ENCODE measurements around the gene PLEKHD1.

PLEKHD1 gene

DNA sequence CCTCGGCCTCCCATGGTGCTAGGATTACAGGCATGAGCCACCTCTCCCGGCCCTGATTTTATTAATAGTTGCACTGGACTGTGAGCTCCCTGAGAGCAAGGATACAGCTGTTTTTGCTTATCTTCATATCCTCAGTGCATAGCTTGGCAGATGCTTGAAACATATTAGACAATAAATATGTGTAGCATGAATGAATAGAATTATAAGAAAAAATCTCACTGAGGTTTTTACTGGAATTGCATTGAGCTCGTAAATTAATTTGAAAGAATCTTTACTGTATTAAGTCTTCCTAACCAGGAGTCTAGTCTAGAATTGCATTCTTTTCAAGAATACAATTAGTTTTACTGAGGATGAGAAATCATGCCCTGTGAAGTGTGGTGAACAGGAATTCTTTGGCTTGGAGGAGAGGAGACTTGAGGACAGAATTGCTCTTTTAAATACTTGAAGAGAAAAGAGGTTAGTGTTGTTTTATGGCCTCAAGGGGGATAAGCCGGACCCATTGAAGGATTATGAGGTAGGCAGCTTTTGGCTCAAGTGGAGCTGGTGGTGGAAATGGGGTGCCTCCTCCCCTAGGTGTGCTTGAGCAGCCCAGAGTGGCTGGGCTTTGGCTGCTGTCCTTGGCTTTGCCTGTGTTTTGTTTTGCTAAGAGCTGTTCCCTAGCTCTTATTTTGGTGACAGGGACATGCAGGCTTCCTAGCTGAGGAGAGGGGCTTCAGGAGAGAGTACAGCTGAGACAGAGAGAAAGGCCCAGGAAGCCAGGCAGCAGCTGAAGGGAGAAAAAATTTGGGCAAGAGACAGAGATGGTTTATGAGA is 34.0 kb downstream of the PLEKHD1 start:
- peak; percentile 53 to 67 for DNase-seq (ENCODE audit: low read depth in 2 of 2)

DNA sequence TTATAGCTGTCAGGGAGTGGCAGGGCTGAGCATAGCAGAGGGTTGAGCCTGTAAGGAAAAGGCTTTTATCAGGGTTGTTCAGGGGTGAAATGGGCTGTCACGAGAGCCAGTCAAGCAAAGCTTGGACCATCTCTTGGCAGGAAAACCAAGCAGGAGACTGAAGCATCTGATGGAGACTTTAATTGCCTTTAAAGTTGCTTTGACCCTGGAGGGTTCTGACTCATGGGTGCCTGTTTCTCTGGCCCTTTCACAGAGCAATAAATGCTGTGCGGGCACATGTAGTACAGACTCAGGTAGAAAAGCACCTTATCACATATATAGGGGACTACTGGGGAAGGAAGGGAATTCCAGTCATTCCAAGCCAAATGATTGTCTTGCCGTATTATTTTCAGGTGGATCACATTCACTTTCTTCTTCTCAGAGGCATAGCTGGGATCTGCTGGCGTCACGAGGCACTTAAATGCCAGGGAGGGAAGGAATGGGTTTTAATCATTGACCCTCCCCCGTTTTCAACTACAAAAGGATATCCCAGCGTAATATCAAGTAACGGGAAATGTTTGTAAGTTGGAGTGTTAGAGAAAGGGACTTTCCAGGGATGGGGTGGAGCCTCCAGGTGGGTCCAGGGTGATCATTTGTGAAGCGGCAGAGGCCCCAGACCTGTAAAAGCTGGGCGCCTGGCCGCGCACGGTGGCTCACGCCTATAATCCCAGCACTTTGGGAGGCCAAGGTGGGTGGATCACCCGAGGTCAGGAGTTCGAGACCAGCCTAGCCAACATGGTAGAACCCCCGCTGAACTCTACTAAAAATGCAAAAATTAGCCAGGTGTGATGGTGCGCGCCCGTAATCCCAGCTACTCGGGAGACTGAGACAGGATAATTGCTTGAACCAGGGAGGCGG is 34.9 kb downstream of the PLEKHD1 start:
- DNase-seq (ENCODE audit: low read depth in 2 of 2) = no peak

DNA sequence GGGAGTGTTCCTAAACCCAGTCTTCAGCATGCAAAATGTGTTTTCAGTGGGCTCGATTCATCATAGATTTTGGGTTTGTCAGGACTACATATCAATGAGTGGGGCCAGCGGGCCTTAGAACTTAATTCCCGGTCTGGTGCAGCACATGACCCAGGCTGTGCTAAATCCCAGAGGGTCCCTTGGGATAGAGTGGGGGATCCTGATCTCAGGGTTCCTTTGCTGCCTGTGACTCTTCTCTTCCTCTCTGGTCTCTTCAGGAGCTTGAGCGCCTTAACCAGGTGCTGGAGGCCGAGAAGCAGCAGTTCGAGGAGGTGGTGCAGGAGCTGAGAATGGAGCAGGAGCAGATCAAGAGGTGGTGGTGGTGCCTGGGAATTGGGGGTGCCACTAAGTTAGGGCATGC is 37.5 kb downstream of the PLEKHD1 start:
- no peak for DNase-seq (ENCODE audit: low read depth in 2 of 2)

DNA sequence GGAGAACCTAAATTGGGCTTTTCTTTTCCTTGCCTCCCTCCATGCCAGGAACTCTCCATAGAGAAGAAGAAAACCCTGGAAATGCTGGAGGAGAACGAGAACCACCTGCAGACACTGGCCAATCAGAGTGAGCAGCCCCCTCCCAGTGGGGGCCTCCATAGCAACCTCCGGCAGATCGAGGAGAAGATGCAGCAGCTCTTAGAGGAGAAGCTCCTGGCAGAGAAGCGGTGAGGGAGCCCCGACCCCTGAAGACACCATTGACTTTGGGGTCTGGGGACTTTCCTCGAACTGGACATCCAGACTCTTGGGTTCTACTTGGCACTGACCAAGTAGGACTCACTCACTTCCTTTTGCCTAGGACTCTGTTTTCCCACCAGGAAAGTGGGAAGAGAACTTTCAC is 41.4 kb downstream of the PLEKHD1 start:
- DNase-seq (ENCODE audit: low read depth in 2 of 2) = no peak

DNA sequence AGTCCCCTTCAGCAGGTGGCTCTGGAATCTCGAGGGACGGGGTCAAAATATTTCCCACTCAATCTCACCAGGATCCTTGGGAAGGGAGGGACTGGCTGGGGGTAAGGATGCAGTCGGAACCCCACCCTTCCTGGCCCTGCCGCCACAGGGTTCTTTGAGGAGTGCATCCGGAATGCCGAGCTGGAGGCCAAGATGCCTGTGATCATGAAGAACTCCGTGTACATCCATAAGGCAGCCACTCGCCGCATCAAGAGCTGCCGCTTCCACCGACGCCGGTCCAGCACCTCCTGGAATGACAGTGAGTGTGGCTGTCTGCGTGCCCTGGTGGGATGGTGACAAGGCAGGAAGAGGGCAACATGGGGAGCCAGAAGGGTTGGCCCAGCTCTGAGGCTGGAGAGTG is 43.1 kb downstream of the PLEKHD1 start:
- no peak for DNase-seq (ENCODE audit: low read depth in 2 of 2)

DNA sequence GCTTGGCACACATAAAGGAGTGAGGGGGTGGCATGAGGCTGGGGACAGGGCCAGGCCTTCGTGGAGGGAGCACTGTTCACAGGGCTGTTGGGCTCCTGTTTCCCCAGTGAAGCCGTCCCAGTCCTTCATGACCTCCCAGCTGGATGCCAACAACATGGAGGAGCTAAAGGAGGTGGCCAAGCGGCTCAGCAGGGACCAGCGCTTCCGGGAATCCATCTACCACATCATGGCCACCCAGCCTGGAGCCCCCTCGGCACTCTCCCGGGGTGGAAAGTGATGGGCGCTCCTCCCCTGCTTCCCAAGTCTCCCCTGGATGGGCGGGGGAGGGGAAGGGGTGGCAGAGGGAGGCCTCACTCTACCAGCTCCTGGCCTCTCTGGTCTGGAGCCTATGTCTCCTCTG is 43.6 kb downstream of the PLEKHD1 start:
- no peak for DNase-seq (ENCODE audit: low read depth in 2 of 2)

DNA sequence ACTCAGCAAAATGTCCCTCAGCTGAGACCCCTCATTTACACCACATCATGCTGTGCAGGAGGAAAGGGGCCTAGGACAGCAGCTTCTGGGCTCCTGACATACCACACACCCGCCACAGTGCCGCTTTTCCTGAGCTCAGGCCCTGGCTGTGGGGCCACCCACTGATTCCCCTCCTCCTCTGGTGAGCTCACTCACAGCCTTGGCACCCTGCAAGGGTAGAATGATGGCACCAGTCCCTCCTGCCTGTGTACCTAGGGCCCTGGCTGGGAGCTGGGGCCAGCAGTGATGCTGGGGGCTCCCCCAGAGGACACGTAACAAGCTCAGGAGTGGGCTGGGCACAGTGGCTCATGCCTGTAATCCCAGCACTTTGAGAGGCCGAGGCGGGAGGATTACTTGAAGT is 44.4 kb downstream of the PLEKHD1 start:
- DNase-seq (ENCODE audit: low read depth in 2 of 2) = no peak

DNA sequence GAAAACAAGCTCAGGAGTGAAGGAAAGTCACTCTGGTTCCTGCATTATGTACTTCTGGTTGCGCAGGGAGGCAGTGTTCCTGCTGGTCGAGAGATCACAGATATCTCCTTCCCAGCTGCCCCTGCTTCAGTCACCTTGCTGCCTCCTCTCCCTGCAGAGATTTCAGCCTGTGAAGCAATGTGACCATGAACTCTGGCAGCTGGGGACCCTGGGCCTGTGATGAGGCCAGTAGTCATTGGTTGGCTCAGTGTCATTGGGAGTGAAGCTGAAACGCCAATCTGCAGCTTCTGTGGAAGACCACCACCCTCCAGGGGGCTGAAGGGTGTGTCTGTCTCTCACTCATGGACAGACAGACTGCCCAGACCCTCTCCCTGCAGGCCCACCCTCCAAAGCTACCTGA is 45.0 kb downstream of the PLEKHD1 start:
- DNase-seq (ENCODE audit: low read depth in 2 of 2) = no peak

DNA sequence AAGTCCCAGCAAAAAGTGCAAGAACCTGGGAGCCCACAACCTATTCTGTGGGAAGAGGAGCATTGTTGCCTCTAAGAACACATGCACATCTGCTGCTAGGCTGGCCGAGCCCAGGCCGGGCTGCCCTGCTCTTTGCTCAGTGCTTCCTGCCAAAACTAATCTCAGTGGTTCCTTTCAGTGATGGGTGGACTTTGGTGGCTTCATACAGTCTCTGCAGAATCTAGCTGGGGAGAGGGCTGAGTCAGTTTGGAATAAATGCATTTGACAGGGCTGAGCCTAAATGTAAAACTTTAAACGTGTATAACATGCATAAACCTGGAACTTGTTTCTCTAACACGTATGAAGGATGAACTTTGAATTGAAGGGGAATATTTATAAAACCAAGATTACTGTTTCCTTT is 45.6 kb downstream of the PLEKHD1 start:
- DNase-seq (ENCODE audit: low read depth in 2 of 2) = no peak

DNA sequence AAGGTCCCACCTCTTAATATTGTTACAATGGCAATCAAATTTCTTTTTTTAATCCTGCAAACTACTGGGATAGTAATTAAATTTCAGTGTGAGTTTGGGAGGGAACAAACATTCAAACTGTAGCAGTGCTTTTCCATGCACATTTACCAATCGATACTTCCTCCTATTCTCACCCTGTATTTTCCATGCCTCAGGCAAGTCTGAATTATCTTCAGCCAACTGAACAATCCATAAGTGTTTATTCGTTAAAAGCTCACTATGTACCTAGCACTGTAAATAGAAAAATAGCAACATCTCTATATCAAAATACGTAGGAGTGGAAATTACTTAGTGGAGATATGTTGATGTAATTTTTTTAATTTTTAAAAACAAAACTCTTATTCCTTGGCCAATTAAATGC is 46.6 kb downstream of the PLEKHD1 start:
- DNase-seq (ENCODE audit: low read depth in 2 of 2) = no peak

DNA sequence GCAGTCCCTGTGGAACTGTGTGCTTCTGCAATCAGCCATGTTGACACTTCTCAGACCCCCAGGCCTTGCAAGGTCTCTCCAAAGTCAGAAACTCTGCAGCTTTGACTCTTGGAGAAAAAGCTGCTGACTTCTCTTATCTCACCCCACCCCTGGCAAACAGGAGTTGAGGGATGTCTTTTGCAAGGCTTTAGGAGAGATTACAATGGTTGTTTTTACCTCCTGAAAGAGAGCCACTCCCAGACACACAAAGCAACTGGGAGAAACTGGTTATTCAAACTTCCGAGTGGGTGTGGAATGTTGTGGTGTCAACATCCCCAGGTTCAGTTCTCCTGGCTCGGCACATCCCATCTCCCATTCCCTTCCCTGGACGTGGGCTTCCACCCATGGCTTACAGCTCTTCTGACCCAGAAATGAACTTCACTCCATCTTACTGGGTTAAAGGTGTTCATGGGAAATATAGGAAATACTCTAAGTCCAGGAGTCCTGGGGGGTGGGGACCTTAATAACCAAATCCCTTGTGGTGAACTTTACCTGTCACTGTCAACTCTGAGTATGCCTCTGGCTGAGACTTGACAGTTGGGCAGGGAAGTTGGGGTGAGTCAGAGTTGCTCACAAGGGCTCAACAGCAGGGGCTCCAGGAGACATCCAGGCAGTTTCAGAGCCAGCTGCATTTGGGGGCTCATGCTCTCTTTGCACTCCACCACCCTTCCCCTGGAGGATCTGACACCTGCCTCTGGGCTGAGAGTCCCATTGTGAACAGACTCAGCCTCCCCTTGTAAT is 48.2 kb downstream of the PLEKHD1 start:
- no peak for DNase-seq (ENCODE audit: low read depth in 2 of 2)

DNA sequence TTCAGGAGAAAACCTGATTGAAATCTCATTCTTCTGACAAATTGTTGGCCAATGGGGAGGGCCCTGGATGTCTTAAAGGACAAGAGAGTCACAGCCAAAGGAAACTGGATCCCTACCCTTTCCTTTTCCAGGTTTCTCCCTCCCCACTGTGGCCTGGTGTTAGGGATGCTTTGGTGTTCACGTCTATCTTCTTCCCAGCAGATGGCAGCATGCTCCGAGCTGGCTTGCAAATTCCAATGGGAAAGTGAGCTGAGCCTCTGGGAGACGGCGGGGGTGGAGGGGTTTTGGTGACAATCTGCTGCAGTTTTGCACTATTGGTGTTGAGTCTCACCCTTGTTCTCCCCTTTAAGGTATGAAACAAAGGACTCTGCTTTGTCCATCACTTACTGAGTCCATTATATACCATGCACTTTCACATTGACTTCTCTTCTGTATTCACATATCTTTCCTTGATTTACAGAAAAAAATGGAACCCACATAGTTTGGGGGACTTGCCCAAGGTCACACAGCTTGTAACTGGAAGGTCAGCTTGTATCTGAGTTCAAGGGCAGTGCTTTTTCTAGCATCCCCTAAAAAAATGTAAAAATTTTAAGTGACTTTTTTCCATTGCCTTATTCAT is 50.8 kb downstream of the PLEKHD1 start:
- peak in 1 of 2 experiments; percentile 23 for DNase-seq (ENCODE audit: low read depth in 2 of 2)

DNA sequence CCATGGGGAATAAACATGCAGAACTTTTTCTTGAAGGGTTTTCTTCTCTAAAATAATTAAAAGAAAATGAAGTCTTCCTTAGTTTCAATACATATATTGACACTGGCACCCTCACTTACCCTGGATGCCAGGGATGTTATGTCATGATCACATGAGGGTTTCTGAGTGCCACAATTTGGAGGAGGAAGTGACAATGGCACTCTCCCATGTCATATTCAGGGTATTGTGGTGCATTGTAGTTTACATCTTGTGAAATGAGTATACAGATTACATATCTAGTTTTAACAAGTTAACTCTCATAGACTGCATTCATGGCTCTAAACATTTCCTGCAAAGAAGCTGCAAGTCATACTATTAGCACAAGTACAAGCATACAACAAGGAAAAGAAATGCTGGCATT is 52.4 kb downstream of the PLEKHD1 start:
- no peak for DNase-seq (ENCODE audit: low read depth in 2 of 2)

DNA sequence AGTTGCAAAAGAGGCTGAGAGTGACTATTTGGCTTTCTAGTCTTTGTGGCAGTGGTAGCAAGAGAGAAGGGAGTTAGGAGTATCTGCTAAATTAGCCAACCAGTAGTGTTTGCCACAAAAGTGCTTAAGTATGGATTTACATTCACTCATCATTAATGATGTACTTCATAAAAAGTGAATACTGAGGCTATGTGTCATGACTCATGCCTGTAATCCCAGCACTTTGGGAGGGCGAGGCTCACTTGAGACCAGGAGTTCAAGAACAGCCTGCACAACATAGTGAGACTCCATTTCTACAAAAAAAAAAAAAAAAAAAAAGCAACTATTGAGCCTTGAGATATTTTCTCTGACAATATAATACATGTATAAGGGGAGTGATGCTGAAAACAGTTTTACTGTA is 53.4 kb downstream of the PLEKHD1 start:
- no peak for DNase-seq (ENCODE audit: low read depth in 2 of 2)

DNA sequence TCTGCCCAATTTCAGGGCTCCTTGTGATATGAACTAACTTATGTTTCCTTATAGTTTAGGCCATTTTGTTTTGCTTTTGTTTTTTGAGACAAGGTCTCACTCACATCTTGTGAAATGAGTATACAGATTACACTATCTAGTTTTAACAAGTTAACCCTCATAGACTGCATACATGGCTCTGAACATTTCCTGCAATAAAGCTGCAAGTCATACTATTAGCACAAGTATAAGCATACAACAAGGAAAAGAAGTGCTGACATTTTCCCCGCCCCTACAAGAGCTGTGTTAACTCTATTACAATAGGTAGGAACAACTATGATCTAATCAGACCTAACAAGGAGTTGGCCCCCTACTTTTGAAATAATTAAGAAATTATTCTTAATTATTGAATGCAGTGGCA is 54.2 kb downstream of the PLEKHD1 start:
- DNase-seq (ENCODE audit: low read depth in 2 of 2) = no peak

DNA sequence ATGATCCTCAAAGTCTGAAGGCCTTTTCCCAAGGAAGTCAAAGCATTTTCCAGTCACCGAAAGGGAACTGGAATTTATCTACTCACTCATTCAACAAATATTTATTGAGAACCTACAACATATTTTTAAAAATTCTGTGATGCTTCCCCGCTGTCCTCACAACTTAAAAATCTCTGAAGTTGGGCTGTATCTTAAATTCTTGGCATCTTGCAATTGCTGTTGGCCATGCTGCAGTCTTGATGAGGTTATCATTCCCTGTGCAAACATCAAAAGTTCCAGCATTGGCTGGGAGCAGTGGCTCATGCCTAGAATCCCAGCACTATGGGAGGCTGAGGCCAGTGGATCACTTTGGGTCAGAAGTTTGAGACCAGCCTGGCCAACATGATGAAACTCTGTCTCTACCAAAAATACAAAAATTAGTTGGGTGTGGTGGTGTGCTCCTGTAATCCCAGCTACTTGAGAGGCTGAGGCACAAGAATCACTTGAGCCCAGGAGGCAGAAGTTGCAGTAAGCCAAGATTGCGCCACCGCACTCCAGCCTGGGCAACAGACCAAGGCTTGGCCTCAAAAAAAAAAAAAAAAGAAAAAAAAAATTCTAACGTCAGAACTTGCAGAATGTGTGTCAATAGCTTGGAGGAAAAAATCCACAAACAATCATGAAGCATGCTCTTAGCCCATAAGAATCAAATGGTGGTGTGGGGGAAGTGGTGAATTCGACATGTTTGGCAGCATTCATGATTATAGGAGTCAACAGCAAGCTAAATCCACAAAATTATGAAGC is 55.3 kb downstream of the PLEKHD1 start:
- peak in 1 of 2 experiments; percentile 18 for DNase-seq (ENCODE audit: low read depth in 2 of 2)

DNA sequence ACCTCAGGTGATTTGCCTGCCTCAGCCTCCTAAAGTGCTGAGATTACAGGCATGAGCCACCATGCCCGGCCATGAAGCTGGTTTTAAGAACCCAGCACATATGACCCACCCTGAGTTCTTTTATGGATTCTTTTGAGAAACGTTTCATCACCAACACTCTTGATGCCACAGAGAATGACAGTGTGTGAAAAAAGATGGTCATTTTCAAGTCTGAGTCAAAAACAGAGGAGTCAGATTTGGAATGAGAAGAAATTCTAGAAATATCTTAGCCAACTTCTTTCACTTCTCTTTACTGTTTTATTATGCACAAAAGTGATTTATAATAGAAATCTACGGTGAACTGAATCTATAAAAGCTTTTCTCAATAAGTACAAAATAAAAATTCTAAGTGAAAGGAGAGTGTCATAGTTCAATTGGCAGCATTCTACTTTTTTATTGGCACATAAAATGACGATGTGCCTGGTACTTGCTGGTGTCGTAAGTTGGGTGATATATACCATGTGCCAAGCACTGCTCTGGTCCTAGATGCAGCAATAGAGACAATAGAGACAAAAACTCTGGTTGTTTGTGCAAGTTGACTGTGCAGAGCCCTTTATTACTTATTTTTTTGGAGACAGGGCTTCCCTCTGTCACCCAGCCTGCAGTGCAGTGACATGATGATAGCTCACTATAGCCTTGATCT is 56.3 kb downstream of the PLEKHD1 start:
- no peak for DNase-seq (ENCODE audit: low read depth in 2 of 2)

DNA sequence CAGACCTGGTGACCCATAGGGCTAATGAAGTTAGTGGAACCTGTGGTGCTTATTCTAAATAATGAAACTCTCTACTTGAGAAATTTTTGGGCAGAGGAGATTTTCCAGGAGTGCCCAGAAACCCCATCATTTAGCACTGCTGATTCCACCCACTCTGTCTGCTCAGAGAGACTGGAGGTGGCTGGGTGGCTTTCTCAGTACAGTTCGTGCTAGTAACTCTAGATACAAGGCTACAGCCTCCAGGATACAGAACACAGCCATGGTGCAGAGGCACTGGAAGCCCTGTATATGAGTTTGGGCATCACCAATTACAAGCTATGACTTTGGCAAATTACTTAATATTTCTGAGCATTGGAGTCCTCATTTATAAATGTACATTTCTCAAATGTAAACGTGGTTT is 57.8 kb downstream of the PLEKHD1 start:
- DNase-seq (ENCODE audit: low read depth in 2 of 2) = no peak

DNA sequence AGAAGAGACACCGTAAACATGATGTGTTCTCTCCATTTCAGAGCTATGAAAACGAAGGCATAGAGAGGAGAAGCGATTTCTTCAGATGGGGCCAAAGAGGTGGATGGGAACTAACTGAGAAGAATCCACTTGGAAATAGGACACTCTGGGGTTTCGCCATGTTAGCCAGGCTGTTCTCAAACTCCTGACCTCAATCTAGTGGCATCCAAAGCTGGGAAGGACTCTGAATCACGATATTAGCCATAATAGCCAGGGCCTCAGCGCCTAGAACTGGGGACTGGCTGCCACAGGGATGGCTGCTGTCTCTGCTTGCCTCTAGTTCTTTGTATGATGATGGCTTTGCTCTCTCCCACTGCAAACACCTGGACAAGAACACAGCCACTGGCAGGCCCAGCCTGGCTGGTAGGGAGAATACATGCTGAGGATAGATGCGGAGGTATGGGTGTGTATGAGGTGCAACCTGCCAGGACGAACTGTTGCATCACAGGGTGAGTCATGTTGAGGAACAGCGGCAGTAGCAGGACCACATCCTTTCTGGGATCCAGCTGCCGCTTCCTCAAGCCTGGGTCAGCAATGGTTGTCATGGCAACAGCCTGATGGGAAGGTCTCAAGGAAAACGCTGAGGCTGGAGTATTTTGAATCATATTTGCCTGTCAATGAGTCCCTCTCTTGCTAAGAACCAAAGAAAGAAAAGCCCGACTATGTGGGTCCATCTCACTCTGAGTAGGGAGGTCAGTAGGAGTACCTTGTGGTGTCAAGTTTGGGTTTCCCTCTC is 59.0 kb downstream of the PLEKHD1 start:
- DNase-seq (ENCODE audit: low read depth in 2 of 2) = peak; percentile 54 to 58

Data from fibroblast of skin of left biceps (primary cell).